HG03097 (cell line): ENCODE measurements around the gene SSRP1.
"Not testable (repeated sequence)": the region's sequence is repeated elsewhere in the genome, so short reads cannot be mapped to it uniquely, and the experiment has no call there.

Experiments
- ATAC-seq: cut with Tn5 transposase; IDR thresholded peaks from one replicate; pipeline ENCODE4 v1.9.1; 2021; ENCODE audit not compliant: unreplicated experiment, low FRiP score

The SSRP1 gene

GRCh38 chr11:57340039-57340615 is 4.4 kb upstream of the SSRP1 start:
- no peak for ATAC-seq

- no peak for ATAC-seq
Observed at GRCh38 chr11:57339328-57339727, 3.6 kb upstream of the SSRP1 start.

GRCh38 chr11:57338142-57338541 is 2.5 kb upstream of the SSRP1 start, which contains the start of gene P2RX3:
Gene P2RX3 (plus strand): TSS chr11:57338352. CDS start chr11:57338551, 199 bp downstream.
- ATAC-seq = no peak

GRCh38 chr11:57336856-57337255 is 1.2 kb upstream of the SSRP1 start:
- ATAC-seq = not testable (repeated sequence)

GRCh38 chr11:57336111-57336666 is 497 bp upstream of the SSRP1 start:
- no peak for ATAC-seq

GRCh38 chr11:57335023-57335342 is 709 bp downstream of the SSRP1 start:
- ATAC-seq = no peak

- ATAC-seq = no peak
Observed at GRCh38 chr11:57332694-57333440, 2.8 kb downstream of the SSRP1 start.

- ATAC-seq = no peak
Observed at GRCh38 chr11:57331720-57332119, 4.0 kb downstream of the SSRP1 start.

GRCh38 chr11:57330029-57330428 is 5.7 kb downstream of the SSRP1 start:
- no peak for ATAC-seq

GRCh38 chr11:57327721-57328120 is 8.0 kb downstream of the SSRP1 start:
- no peak for ATAC-seq

GRCh38 chr11:57325735-57326048 is 10.0 kb downstream of the SSRP1 start:
- no peak for ATAC-seq

- peak; percentile 86 for ATAC-seq
Observed at GRCh38 chr11:57324886-57325734, 10.6 kb downstream of the SSRP1 start, which contains the start of gene TNKS1BP1. Gene TNKS1BP1 (minus strand): TSS chr11:57324952. CDS start chr11:57321885, 3,067 bp downstream.

- no peak for ATAC-seq
Observed at GRCh38 chr11:57324154-57324885, 11.4 kb downstream of the SSRP1 start.

- ATAC-seq = no peak
Observed at GRCh38 chr11:57323855-57324153, 11.9 kb downstream of the SSRP1 start.

- no peak for ATAC-seq
Observed at GRCh38 chr11:57323167-57323854, 12.4 kb downstream of the SSRP1 start.

GRCh38 chr11:57322256-57323166 is 13.2 kb downstream of the SSRP1 start:
- ATAC-seq = no peak

- no peak for ATAC-seq
Observed at GRCh38 chr11:57321388-57322255, 14.1 kb downstream of the SSRP1 start.

GRCh38 chr11:57320719-57321387 is 14.8 kb downstream of the SSRP1 start:
- no peak for ATAC-seq
